Measurements from ENCODE around the gene TXNDC15. TPM values are rescaled to one million over a fixed set of nuclear protein-coding genes. Genes with fewer than 3 reads are reported as not detected.

TXNDC15 gene
- total and polyA plus RNA-seq, 2 of the 13 experiments (the other 11 are each of a cell fraction or from before 2014, with no cell fraction given) = 22.2 to 49.9 TPM

DNA sequence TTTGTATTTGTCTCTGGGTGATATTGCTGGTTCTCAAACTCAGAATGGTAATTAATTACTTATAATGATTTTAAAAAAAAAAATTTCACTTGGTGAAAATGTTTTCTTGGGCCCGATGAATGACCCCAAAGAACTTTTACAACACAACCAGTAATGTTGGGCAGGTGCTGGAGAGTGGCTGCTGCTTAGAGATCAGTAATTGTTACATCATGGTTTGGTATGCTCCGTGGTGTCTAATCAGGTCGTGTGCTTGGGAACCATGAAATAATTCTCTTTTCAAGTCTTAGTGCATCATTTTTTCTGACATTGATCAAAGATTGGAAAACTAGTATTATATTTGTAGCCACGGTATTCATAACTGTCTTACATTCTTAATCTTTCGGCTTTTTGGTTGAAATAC, 60.0 kb downstream of the TXNDC15 start (continued):
- TF ChIP-seq, protein P1, sequence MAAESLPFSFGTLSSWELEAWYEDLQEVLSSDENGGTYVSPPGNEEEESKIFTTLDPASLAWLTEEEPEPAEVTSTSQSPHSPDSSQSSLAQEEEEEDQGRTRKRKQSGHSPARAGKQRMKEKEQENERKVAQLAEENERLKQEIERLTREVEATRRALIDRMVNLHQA (CRISPR knock-in tag; IDR thresholded peaks at IDR 0.05) = no peak
- no peak for TF ChIP-seq SALL2 (CRISPR knock-in tag; IDR thresholded peaks at IDR 0.05)
- no peak for TF ChIP-seq RBFOX2 (IDR thresholded peaks at IDR 0.05; ENCODE audit: low read depth, low read length)
- TF ChIP-seq JUNB (CRISPR knock-in tag; IDR thresholded peaks at IDR 0.05; ENCODE audit: borderline replicate concordance) = no peak

DNA sequence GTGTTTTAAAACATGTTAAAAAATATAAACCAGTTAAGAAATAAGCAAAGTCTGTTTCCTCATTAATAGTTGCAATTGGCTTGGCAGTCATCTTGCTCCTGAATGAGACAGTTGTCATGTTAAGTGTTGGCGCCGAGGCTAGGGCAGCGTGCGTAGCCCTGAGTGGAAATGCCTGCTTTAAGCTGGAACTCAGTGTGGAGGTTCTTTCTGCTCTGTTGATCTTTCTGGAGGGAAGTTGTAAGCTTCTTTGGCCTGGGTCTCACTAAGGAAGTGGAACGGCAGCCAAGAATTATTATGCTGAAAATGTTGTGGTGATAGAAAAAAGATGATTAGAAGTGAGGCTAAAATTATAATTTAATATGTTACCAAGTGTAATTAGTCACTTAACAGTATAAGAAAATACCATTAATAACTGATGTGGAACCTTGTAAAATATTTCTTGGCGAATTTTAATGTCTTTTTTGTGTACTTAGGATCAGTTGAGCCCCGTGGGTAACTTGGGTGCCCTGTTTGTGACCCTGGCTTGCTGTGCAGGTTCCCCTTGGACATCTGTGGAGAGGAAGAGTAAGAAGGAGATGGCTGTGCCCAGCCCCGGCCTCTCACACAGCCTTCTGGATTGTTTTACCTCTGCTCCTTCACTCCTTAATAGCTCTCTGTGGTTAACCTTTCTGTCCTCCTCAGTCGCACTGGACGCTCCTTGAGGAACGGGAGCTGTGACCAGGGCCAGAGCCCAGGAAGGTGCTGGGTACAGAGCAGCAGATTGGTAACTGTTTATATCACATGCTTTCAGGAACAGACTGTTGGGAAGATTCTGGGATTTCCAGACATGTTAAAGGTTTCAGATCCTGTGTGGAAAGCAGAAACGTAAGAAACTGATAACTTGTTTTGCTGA, 61.8 kb downstream of the TXNDC15 start:
- ChIA-PET CTCF (ENCODE audit: low intra/inter-chr PET ratio, low total read pairs) (no interaction called here), POLR2A (no interaction called here)
- no peak overlapping the region for H2AFZ ChIP-seq (ENCODE audit: low read length)
- H4K20me1 ChIP-seq (ENCODE audit: insufficient read depth, low read length) = no peaks in the 10 kb centered on the region
- TF ChIP-seq, protein P2, sequence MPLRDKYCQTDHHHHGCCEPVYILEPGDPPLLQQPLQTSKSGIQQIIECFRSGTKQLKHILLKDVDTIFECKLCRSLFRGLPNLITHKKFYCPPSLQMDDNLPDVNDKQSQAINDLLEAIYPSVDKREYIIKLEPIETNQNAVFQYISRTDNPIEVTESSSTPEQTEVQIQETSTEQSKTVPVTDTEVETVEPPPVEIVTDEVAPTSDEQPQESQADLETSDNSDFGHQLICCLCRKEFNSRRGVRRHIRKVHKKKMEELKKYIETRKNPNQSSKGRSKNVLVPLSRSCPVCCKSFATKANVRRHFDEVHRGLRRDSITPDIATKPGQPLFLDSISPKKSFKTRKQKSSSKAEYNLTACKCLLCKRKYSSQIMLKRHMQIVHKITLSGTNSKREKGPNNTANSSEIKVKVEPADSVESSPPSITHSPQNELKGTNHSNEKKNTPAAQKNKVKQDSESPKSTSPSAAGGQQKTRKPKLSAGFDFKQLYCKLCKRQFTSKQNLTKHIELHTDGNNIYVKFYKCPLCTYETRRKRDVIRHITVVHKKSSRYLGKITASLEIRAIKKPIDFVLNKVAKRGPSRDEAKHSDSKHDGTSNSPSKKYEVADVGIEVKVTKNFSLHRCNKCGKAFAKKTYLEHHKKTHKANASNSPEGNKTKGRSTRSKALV (CRISPR knock-in tag; IDR thresholded peaks at IDR 0.05) = no peak
- TF ChIP-seq, protein P3, sequence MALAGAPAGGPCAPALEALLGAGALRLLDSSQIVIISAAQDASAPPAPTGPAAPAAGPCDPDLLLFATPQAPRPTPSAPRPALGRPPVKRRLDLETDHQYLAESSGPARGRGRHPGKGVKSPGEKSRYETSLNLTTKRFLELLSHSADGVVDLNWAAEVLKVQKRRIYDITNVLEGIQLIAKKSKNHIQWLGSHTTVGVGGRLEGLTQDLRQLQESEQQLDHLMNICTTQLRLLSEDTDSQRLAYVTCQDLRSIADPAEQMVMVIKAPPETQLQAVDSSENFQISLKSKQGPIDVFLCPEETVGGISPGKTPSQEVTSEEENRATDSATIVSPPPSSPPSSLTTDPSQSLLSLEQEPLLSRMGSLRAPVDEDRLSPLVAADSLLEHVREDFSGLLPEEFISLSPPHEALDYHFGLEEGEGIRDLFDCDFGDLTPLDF (CRISPR knock-in tag; IDR thresholded peaks at IDR 0.05) = no peak
- TF ChIP-seq ZNF143 (CRISPR knock-in tag; IDR thresholded peaks at IDR 0.05) (no peak), GZF1 (CRISPR knock-in tag; IDR thresholded peaks at IDR 0.05) (no peak), NFE2L1 (CRISPR knock-in tag; IDR thresholded peaks at IDR 0.05; ENCODE audit: borderline replicate concordance) (no peak)
- FAIRE-seq (no peak), DNase-seq (ENCODE audit: low spot score) (no peak), ATAC-seq (no peak)
- no peak overlapping the region for H3K4me3 ChIP-seq (replicated peaks in 1 of 3; ENCODE audit: insufficient read depth in 1 of 3, low read depth in 2 of 3, low read length in 3 of 3)
- H3K36me3 ChIP-seq (replicated peaks in 1 of 2; ENCODE audit: control insufficient read depth in 1 of 2, insufficient read depth in 2 of 2, low read length in 2 of 2) = peaks cover 2 to 23% of the 10 kb centered on the region in 2 experiments; a peak in 3 of 5 replicates
- H3K9me3 ChIP-seq (ENCODE audit: low read length) = no peaks in the 10 kb centered on the region
- no peak overlapping the region for H3K27ac ChIP-seq (ENCODE audit: extremely low read length, insufficient read depth, low read length)
- in situ Hi-C loops (cut with HindIII; ENCODE audit: extremely low pct_ligation_motif_present, low pct_unique_long_range_greater_than_20kb) = no loop called here
- intact Hi-C loops (cut with micrococcal nuclease; ENCODE audit: unreplicated experiment) = no loop called here
- no peaks in the 10 kb centered on the region for H3K79me2 ChIP-seq (ENCODE audit: insufficient read depth, low read length)
- no peak overlapping the region for H3K4me2 ChIP-seq (ENCODE audit: low read depth, low read length)
- no peak overlapping the region for H3K9ac ChIP-seq (ENCODE audit: insufficient read depth, low read depth, low read length)
- H3K27me3 ChIP-seq (ENCODE audit: control insufficient read depth in 1 of 2, insufficient read depth in 2 of 2, low read length in 2 of 2) = no peaks in the 10 kb centered on the region; a peak in 1 of 5 replicates
- no peaks in the 10 kb centered on the region for H3K4me1 ChIP-seq (ENCODE audit: insufficient read depth, low read length)
- BruUV-seq (replicated peaks) = no TSS peak
- 98% methylated on average over 12 of the region's 12 CpGs for WGBS (ENCODE audit: low lambda C conversion rate)

All from HepG2 (cell line).